CD14-positive monocyte (primary cell): Measurements from ENCODE around the gene DPP8. TPM values are rescaled to one million over a fixed set of nuclear protein-coding genes. Genes with fewer than 3 reads are reported as not detected.
A peak's percentile ranks its signal among the peaks of the same experiment; 100 is the strongest.

Experiments used
- DNase-seq, 3 donors: peaks; one replicate each; pipeline ENCODE4 v3.0.0-alpha.2; 2011 to 2022
- H2AFZ ChIP-seq: 2 replicates; pipeline ENCODE4 v1.6.0; 2012; ENCODE audit warnings: mild to moderate bottlenecking, low read depth, low read length, inconsistent platforms; ENCODE audit not compliant: insufficient read depth, poor library complexity, severe bottlenecking
- H3K27ac ChIP-seq, 2 donors: 1 replicate in 1 of 2; 2 replicates in 1 of 2; pipeline ENCODE4 v1.5.1; 2012 to 2013; ENCODE audit warnings: low read length in 2 of 2, control low read depth in 1 of 2, inconsistent platforms in 1 of 2, low read depth in 1 of 2, mild to moderate bottlenecking in 1 of 2
- H3K27me3 ChIP-seq, 2 donors: one replicate each; pipeline versions ENCODE4 v1.6.0 to v1.6.1; 2011 to 2013; ENCODE audit warnings: low read length in 2 of 2; ENCODE audit not compliant: control insufficient read depth in 2 of 2, insufficient read depth in 2 of 2
- H3K36me3 ChIP-seq, 2 donors: replicated peaks in 1 of 2; 1 replicate in 1 of 2; 2 replicates in 1 of 2; pipeline versions ENCODE4 v1.5.1 to v1.6.1; 2012 to 2013; ENCODE audit warnings: low read length in 2 of 2, control low read depth in 1 of 2, inconsistent platforms in 1 of 2, mild to moderate bottlenecking in 1 of 2; ENCODE audit not compliant: insufficient read depth in 2 of 2, control insufficient read depth in 1 of 2
- H3K4me1 ChIP-seq, 2 donors: 1 replicate in 1 of 2; 2 replicates in 1 of 2; pipeline versions ENCODE4 v1.5.1 to v1.6.1; 2012 to 2013; ENCODE audit warnings: low read length in 2 of 2, control low read depth in 1 of 2, inconsistent platforms in 1 of 2, mild to moderate bottlenecking in 1 of 2, moderate library complexity in 1 of 2; ENCODE audit not compliant: insufficient read depth in 2 of 2, control insufficient read depth in 1 of 2
- H3K4me2 ChIP-seq: replicated peaks from 2 replicates; pipeline ENCODE3; 2012; ENCODE audit warnings: low read length, moderate library complexity, mild to moderate bottlenecking; ENCODE audit not compliant: poor library complexity, severe bottlenecking; ENCODE audit errors: extremely low read depth
- H3K4me3 ChIP-seq, 3 experiments: fragments of 200-600 bp in 1 of 3; sonication (generic) in 1 of 3; replicated peaks in 1 of 3; 1 replicate in 2 of 3; 2 replicates in 1 of 3; pipeline ENCODE4 v1.5.1; 2011 to 2013; ENCODE audit warnings: low read length in 3 of 3, mild to moderate bottlenecking in 3 of 3, control low read depth in 2 of 3, low read depth in 2 of 3, inconsistent platforms in 1 of 3, moderate library complexity in 1 of 3
- H3K79me2 ChIP-seq: 2 replicates; pipeline ENCODE4 v1.6.0; 2012; ENCODE audit warnings: mild to moderate bottlenecking, control low read depth, inconsistent platforms, low read length, moderate library complexity; ENCODE audit not compliant: insufficient read depth
- H3K9ac ChIP-seq: 2 replicates; pipeline ENCODE4 v1.6.0; 2017; ENCODE audit warnings: low read length, mild to moderate bottlenecking; ENCODE audit not compliant: insufficient read depth, poor library complexity, severe bottlenecking
- H3K9me3 ChIP-seq, 2 donors: replicated peaks in 1 of 2; 1 replicate in 1 of 2; 2 replicates in 1 of 2; pipeline versions ENCODE4 v1.5.1 to v1.6.1; 2012 to 2013; ENCODE audit warnings: low read length in 2 of 2, control low read depth in 1 of 2; ENCODE audit not compliant: control insufficient read depth in 1 of 2, insufficient read depth in 1 of 2
- H4K20me1 ChIP-seq: 2 replicates; pipeline ENCODE4 v1.6.0; 2012; ENCODE audit warnings: mild to moderate bottlenecking, low read length, control low read depth, moderate library complexity; ENCODE audit not compliant: insufficient read depth
- H3K27ac Mint-ChIP-seq, 7 donors: one replicate each; pipeline ENCODE4 v1.8.0; 2020; ENCODE audit warnings: mild to moderate bottlenecking in 7 of 7, mixed read lengths in 7 of 7, moderate library complexity in 6 of 7, inconsistent platforms in 2 of 7
- H3K27me3 Mint-ChIP-seq, 3 donors: one replicate each; pipeline ENCODE4 v1.8.0; 2021 to 2022; ENCODE audit warnings: low read depth in 3 of 3, mild to moderate bottlenecking in 3 of 3, mixed read lengths in 3 of 3, moderate library complexity in 3 of 3, inconsistent platforms in 1 of 3
- H3K36me3 Mint-ChIP-seq, 2 donors: one replicate each; pipeline ENCODE4 v1.8.0; 2020; ENCODE audit warnings: mixed read lengths in 2 of 2, inconsistent platforms in 1 of 2, mild to moderate bottlenecking in 1 of 2
- H3K4me1 Mint-ChIP-seq: one replicate; pipeline ENCODE4 v1.8.0; 2020; ENCODE audit warnings: mild to moderate bottlenecking, mixed read lengths
- H3K4me3 Mint-ChIP-seq, 2 donors: one replicate each; pipeline ENCODE4 v1.8.0; 2020; ENCODE audit warnings: mild to moderate bottlenecking in 2 of 2, mixed read lengths in 2 of 2, moderate library complexity in 1 of 2
- H3K9me3 Mint-ChIP-seq, 7 donors: one replicate each; pipeline ENCODE4 v1.8.0; 2020 to 2022; ENCODE audit warnings: mixed read lengths in 7 of 7, mild to moderate bottlenecking in 6 of 7, moderate library complexity in 6 of 7, inconsistent platforms in 2 of 7
- CTCF ChIP-seq: fragments of 200-600 bp; IDR thresholded peaks from one replicate; pipeline ENCODE4 v1.8.0; 2022; ENCODE audit warnings: antibody characterized with exemption, mild to moderate bottlenecking
- WGBS: methylation state at CpG from one replicate; pipeline ENCODE4 v1.1.5; 2013; ENCODE audit warnings: missing lambda C conversion rate; ENCODE audit not compliant: insufficient coverage; 5-methylcytosine and 5-hydroxymethylcytosine counted together
- intact Hi-C, 2 donors: fragments of 100-400 bp; cut with micrococcal nuclease; formaldehyde crosslinking; loops; one replicate each; pipeline versions ENCODE4 v1.15.0 to v1.15.1; 2023
- polyA plus RNA-seq, 3 donors: library from polyadenylated mRNA; depleted of rRNA in 1 of 3; unstranded in 2 of 3; stranded (reverse) in 1 of 3; fragments of 300-500 nt in 2 of 3; fragments of >200 nt in 1 of 3; fragmentation: Illumina TruSeq in 2 of 3; gene quantifications; 1 replicate in 2 of 3; 2 replicates in 1 of 3; pipeline ENCODE4 v1.2.3, GENCODE V29; 2012 to 2021

The DPP8 gene
- polyA plus RNA-seq, 3 donors, result 18.3 to 48.3 (median 38.7) TPM

GRCh38 chr15:65394280-65394789 lies 123.2 kb downstream of the DPP8 start:
- Histone ChIP-seq H2AFZ (no peak overlapping the region), H3K4me1 (no peaks in the 10 kb centered on the region), H3K27me3 (peaks cover 33 to 51% of the 10 kb centered on the region in 2 donors), H3K4me2 (no peak overlapping the region), H3K36me3 (no peaks in the 10 kb centered on the region), H3K4me3 (no peak overlapping the region), H3K79me2 (no peaks in the 10 kb centered on the region), H3K27ac (no peak overlapping the region), H3K9ac (no peak overlapping the region), H3K9me3 (peaks cover 0 to 17% of the 10 kb centered on the region in 2 donors), H4K20me1 (no peaks in the 10 kb centered on the region)
- intact Hi-C loops, result no loop called here
- H3K27ac Mint-ChIP-seq, result no peak overlapping the region
- WGBS, result 93% methylated on average over 9 of the region's 11 CpGs
- no peaks in the 10 kb centered on the region for H3K36me3 Mint-ChIP-seq
- H3K9me3 Mint-ChIP-seq, result peaks cover 0 to 5% (median 0%) of the 10 kb centered on the region in 7 donors
- H3K4me1 Mint-ChIP-seq, result no peaks in the 10 kb centered on the region
- no peak for TF ChIP-seq CTCF
- DNase-seq, result no peak
- peaks cover 51 to 67% (median 59%) of the 10 kb centered on the region in 3 donors for H3K27me3 Mint-ChIP-seq
- H3K4me3 Mint-ChIP-seq, result peak overlapping the region in 1 of 2 donors; percentile 63

- no peaks in the 10 kb centered on the region for H3K36me3 ChIP-seq
- H3K9me3 ChIP-seq, result peaks cover 0 to 17% of the 10 kb centered on the region in 2 donors
- H3K9ac ChIP-seq, result no peak overlapping the region
- H3K27ac ChIP-seq, result no peak overlapping the region
- WGBS, result 90% methylated on average over 8 of the region's 8 CpGs
- H3K4me3 ChIP-seq, result no peak overlapping the region
- H3K4me1 ChIP-seq, result no peaks in the 10 kb centered on the region
- no peaks in the 10 kb centered on the region for H4K20me1 ChIP-seq
- no peak overlapping the region for H3K4me3 Mint-ChIP-seq
- H3K36me3 Mint-ChIP-seq, result no peaks in the 10 kb centered on the region
- no peak for DNase-seq
- H3K79me2 ChIP-seq, result no peaks in the 10 kb centered on the region
- H3K4me1 Mint-ChIP-seq, result no peaks in the 10 kb centered on the region
- intact Hi-C loops, result no loop called here
- peaks cover 29 to 46% of the 10 kb centered on the region in 2 donors for H3K27me3 ChIP-seq
- H3K9me3 Mint-ChIP-seq, result peaks cover 0 to 3% (median 0%) of the 10 kb centered on the region in 7 donors
- no peak overlapping the region for H3K4me2 ChIP-seq
- H2AFZ ChIP-seq, result no peak overlapping the region
- H3K27ac Mint-ChIP-seq, result no peak overlapping the region
- H3K27me3 Mint-ChIP-seq, result peaks cover 50 to 59% (median 52%) of the 10 kb centered on the region in 3 donors
- TF ChIP-seq CTCF, result no peak
These were observed 123.9 kb downstream of the DPP8 start for GRCh38 chr15:65393557-65393956.
